Fibroblast of lung (primary cell): ENCODE results near the gene NUDT13. TPM values are rescaled to one million over a fixed set of nuclear protein-coding genes. Genes with fewer than 3 reads are reported as not detected.

Source experiments
- DNase-seq, 2 donors: peaks; one replicate each; pipeline versions ENCODE4 v3.0.0 to v3.0.0-alpha.2; 2010; ENCODE audit warnings: low read depth in 2 of 2
- H2AFZ ChIP-seq: 2 replicates; pipeline ENCODE4 v1.5.1; 2012; ENCODE audit warnings: low read length, control low read depth, inconsistent platforms
- H3K27ac ChIP-seq: 2 replicates; pipeline ENCODE4 v1.5.1; 2011; ENCODE audit warnings: low read length, control low read depth; ENCODE audit not compliant: insufficient read depth
- H3K27me3 ChIP-seq: 2 replicates; pipeline ENCODE4 v1.5.1; 2011; ENCODE audit warnings: mild to moderate bottlenecking, low read length; ENCODE audit not compliant: control insufficient read depth, insufficient read depth
- H3K36me3 ChIP-seq: 2 replicates; pipeline ENCODE4 v1.5.1; 2011; ENCODE audit warnings: low read length; ENCODE audit not compliant: control insufficient read depth, insufficient read depth
- H3K4me1 ChIP-seq: 2 replicates; pipeline ENCODE4 v1.5.1; 2011; ENCODE audit warnings: low read length; ENCODE audit not compliant: control insufficient read depth, insufficient read depth; ENCODE audit errors: extremely low read depth
- H3K4me2 ChIP-seq: 2 replicates; pipeline ENCODE4 v1.5.1; 2011; ENCODE audit warnings: low read length, control low read depth; ENCODE audit not compliant: insufficient read depth; ENCODE audit errors: extremely low read depth
- H3K4me3 ChIP-seq, 4 experiments: fragments of 200-600 bp in 1 of 4; sonication (generic) in 1 of 4; replicated peaks in 1 of 4; 2 replicates each; pipeline ENCODE4 v1.5.1; 2011 to 2016; ENCODE audit warnings: low read length in 4 of 4, low read depth in 3 of 4, mild to moderate bottlenecking in 3 of 4, control low read depth in 2 of 4, inconsistent platforms in 1 of 4, mixed read lengths in 1 of 4; ENCODE audit not compliant: insufficient read depth in 1 of 4; ENCODE audit errors: control extremely low read depth in 1 of 4
- H3K79me2 ChIP-seq: 2 replicates; pipeline ENCODE4 v1.5.1; 2012; ENCODE audit warnings: mild to moderate bottlenecking, low read length, inconsistent platforms; ENCODE audit not compliant: control insufficient read depth, insufficient read depth
- H3K9ac ChIP-seq: 2 replicates; pipeline ENCODE4 v1.5.1; 2011; ENCODE audit warnings: mild to moderate bottlenecking, low read length, control low read depth; ENCODE audit not compliant: insufficient read depth
- H3K9me3 ChIP-seq: 2 replicates; pipeline ENCODE4 v1.5.1; 2012; ENCODE audit warnings: low read depth, low read length; ENCODE audit not compliant: control insufficient read depth, insufficient read depth
- H4K20me1 ChIP-seq: 2 replicates; pipeline ENCODE4 v1.5.1; 2011; ENCODE audit warnings: low read length; ENCODE audit not compliant: control insufficient read depth, insufficient read depth; ENCODE audit errors: extremely low read depth
- EZH2 ChIP-seq: IDR thresholded peaks from 2 replicates; pipeline ENCODE4 v1.5.1; 2012; ENCODE audit warnings: low read length, control low read depth, mild to moderate bottlenecking; ENCODE audit errors: missing control alignments
- polyA plus RNA-seq, 2 donors: library from polyadenylated mRNA; depleted of rRNA in 1 of 2; stranded (reverse) in 1 of 2; unstranded in 1 of 2; fragments of >200 nt; gene quantifications; 2 replicates each; pipeline ENCODE4 v1.2.1, GENCODE V29; 2011 to 2012; ENCODE audit warnings: missing spikeins in 1 of 2
- total RNA-seq: library from RNA; depleted of rRNA; stranded (reverse); fragments of >200 nt; gene quantifications from 2 replicates; pipeline ENCODE4 v1.2.1, GENCODE V29; 2014
- TF ChIP-seq, protein P1 (sequence below), 2 donors: IDR thresholded peaks in 1 of 2; conservative IDR thresholded peaks in 1 of 2; 1 replicate in 1 of 2; 2 replicates in 1 of 2; pipeline ENCODE4 v1.5.1; 2011 to 2012; ENCODE audit warnings: low read length in 2 of 2, control low read depth in 1 of 2, inconsistent platforms in 1 of 2, low read depth in 1 of 2, mild to moderate bottlenecking in 1 of 2

Gene NUDT13
- total and polyA plus RNA-seq, 2 donors (not counting 1 experiment from before 2014, with no cell fraction given) = 1.8 to 2.1 TPM

DNA sequence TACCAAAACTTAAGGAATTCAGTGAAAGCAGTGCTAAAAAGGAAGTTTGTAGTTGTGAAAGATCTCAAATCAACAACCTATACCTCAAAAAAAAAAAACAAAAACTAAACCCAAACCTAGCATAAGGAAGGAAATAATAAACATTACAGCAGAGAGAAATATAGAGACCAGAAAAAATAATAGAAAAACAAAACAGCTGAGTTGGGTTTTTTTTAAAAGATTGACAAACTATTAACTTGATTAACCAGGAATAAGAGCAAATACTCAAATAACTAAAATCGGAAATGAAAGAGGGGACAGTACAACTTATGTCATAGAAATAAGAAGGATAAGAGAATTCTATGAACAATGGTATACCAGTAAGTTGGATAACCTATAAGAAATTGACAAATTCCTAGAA lies 50.8 kb downstream of the NUDT13 start:
- H3K4me1 ChIP-seq = no peaks in the 10 kb centered on the region
- H3K36me3 ChIP-seq = peaks cover 4% of the 10 kb centered on the region
- H3K9me3 ChIP-seq = no peaks in the 10 kb centered on the region
- H3K27me3 ChIP-seq = no peaks in the 10 kb centered on the region
- TF ChIP-seq EZH2 = no peak
- TF ChIP-seq, protein P1, sequence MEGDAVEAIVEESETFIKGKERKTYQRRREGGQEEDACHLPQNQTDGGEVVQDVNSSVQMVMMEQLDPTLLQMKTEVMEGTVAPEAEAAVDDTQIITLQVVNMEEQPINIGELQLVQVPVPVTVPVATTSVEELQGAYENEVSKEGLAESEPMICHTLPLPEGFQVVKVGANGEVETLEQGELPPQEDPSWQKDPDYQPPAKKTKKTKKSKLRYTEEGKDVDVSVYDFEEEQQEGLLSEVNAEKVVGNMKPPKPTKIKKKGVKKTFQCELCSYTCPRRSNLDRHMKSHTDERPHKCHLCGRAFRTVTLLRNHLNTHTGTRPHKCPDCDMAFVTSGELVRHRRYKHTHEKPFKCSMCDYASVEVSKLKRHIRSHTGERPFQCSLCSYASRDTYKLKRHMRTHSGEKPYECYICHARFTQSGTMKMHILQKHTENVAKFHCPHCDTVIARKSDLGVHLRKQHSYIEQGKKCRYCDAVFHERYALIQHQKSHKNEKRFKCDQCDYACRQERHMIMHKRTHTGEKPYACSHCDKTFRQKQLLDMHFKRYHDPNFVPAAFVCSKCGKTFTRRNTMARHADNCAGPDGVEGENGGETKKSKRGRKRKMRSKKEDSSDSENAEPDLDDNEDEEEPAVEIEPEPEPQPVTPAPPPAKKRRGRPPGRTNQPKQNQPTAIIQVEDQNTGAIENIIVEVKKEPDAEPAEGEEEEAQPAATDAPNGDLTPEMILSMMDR (conservative IDR thresholded peaks at IDR 0.05 in 1 of 2, IDR thresholded peaks at IDR 0.05 in 1 of 2; ENCODE audit: low read depth in 1 of 2, low read length in 2 of 2) = no peak
- no peaks in the 10 kb centered on the region for H4K20me1 ChIP-seq
- no peak for DNase-seq
- H3K4me3 ChIP-seq = no peak overlapping the region
- peaks cover 39% of the 10 kb centered on the region for H3K79me2 ChIP-seq
- no peak overlapping the region for H3K4me2 ChIP-seq
- no peak overlapping the region for H3K9ac ChIP-seq
- no peak overlapping the region for H2AFZ ChIP-seq
- H3K27ac ChIP-seq = no peak overlapping the region

DNA sequence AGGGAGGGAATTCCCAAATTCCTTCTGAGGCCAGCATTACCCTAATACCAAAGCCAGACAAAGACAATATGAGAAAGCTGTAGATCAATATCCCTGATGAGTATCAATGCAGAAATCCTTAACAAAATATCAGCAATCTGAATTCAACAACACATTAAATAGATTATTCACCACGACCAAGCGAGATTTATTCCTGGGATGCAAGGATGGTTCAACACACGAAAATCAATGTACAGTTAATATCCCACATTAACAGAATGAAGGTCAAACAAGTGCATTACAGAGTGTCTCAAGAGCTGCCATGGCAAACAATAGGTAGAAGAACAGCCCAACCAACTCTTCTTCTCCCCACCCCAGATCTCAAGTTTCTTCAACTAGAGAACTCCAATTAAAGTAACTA lies 51.4 kb downstream of the NUDT13 start:
- DNase-seq = no peak
- H3K79me2 ChIP-seq = peaks cover 44% of the 10 kb centered on the region
- H3K9me3 ChIP-seq = no peaks in the 10 kb centered on the region
- H3K36me3 ChIP-seq = peaks cover 4% of the 10 kb centered on the region
- no peak overlapping the region for H3K27ac ChIP-seq
- no peak overlapping the region for H2AFZ ChIP-seq
- H4K20me1 ChIP-seq = no peaks in the 10 kb centered on the region
- H3K27me3 ChIP-seq = no peaks in the 10 kb centered on the region
- TF ChIP-seq EZH2 = no peak
- TF ChIP-seq, protein P1 (conservative IDR thresholded peaks at IDR 0.05 in 1 of 2, IDR thresholded peaks at IDR 0.05 in 1 of 2; ENCODE audit: low read depth in 1 of 2, low read length in 2 of 2) = no peak
- H3K9ac ChIP-seq = no peak overlapping the region
- H3K4me3 ChIP-seq = no peak overlapping the region
- H3K4me1 ChIP-seq = no peaks in the 10 kb centered on the region
- no peak overlapping the region for H3K4me2 ChIP-seq

DNA sequence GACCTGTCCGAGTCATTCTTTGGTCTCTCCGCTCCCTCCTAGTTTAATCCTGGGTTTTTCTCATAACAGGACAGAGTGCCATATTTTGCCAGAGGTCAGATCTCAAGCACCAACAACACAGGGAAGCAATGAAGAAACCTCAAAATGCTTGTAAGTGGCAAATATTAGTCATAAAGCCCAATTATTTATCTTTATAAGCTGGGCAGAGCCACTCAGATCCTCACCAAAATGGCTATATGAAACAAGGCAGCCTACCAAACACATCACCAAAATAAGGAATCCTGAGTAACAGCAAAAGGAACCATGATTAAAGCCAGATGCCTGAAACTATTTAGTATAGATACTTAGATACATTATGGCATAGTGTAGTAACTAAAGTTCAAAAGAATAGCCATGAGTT lies 52.8 kb downstream of the NUDT13 start:
- H2AFZ ChIP-seq = no peak overlapping the region

More for the DNA sequence above, 52.8 kb downstream of the NUDT13 start:
- no peak overlapping the region for H3K4me2 ChIP-seq
- no peak overlapping the region for H3K4me3 ChIP-seq
- no peaks in the 10 kb centered on the region for H3K9me3 ChIP-seq
- H3K36me3 ChIP-seq = peaks cover 4% of the 10 kb centered on the region
- H3K27ac ChIP-seq = peak overlapping the region; percentile 5
- DNase-seq = no peak
- no peaks in the 10 kb centered on the region for H4K20me1 ChIP-seq
- no peaks in the 10 kb centered on the region for H3K27me3 ChIP-seq
- no peak for TF ChIP-seq EZH2
- TF ChIP-seq, protein P1 (conservative IDR thresholded peaks at IDR 0.05 in 1 of 2, IDR thresholded peaks at IDR 0.05 in 1 of 2; ENCODE audit: low read depth in 1 of 2, low read length in 2 of 2) = no peak
- H3K79me2 ChIP-seq = peaks cover 52% of the 10 kb centered on the region
- H3K9ac ChIP-seq = no peak overlapping the region
- no peaks in the 10 kb centered on the region for H3K4me1 ChIP-seq
